Neural crest cell (in vitro differentiated cells): ENCODE data around the gene PAK5. TPM values are rescaled to one million over a fixed set of nuclear protein-coding genes. Genes with fewer than 3 reads are reported as not detected.

Source experiments
- DNase-seq: peaks from one replicate; pipeline ENCODE4 v3.0.0; 2021; ENCODE audit warnings: low read depth, mixed read lengths, low spot score
- H3K27ac Mint-ChIP-seq: one replicate; pipeline ENCODE4 v1.8.0; 2021; ENCODE audit warnings: mild to moderate bottlenecking, mixed read lengths; ENCODE audit not compliant: unreplicated experiment
- H3K27me3 Mint-ChIP-seq: 2 replicates; pipeline ENCODE4 v1.8.0; 2021; ENCODE audit warnings: low read depth, mild to moderate bottlenecking, mixed read lengths
- H3K36me3 Mint-ChIP-seq: 2 replicates; pipeline ENCODE4 v1.8.0; 2021; ENCODE audit warnings: low read depth, mild to moderate bottlenecking, mixed read lengths
- H3K4me1 Mint-ChIP-seq: 2 replicates; pipeline ENCODE4 v1.8.0; 2021; ENCODE audit warnings: mixed read lengths
- H3K4me3 Mint-ChIP-seq: one replicate; pipeline ENCODE4 v1.8.0; 2021; ENCODE audit warnings: mild to moderate bottlenecking, mixed read lengths
- H3K9me3 Mint-ChIP-seq: 2 replicates; pipeline ENCODE4 v1.8.0; 2021; ENCODE audit warnings: mixed read lengths
- CTCF ChIP-seq: fragments of 200-600 bp; sonication (generic); conservative IDR thresholded peaks from 2 replicates; pipeline ENCODE4 v1.5.0; 2021; ENCODE audit warnings: antibody characterized with exemption, mild to moderate bottlenecking
- total RNA-seq: library from RNA; stranded (reverse); gene quantifications from 2 replicates; pipeline ENCODE4 v1.2.1, GENCODE V29; 2021

Gene PAK5
- total RNA-seq, 1 donor from 2014 or later: 1.8 TPM

GRCh38 chr20:9877932-9878495, 39.1 kb upstream of the PAK5 start:
- H3K9me3 Mint-ChIP-seq: peaks cover 11% of the 10 kb centered on the region
- H3K36me3 Mint-ChIP-seq: peaks cover 4% of the 10 kb centered on the region
- no peak for DNase-seq
- H3K27ac Mint-ChIP-seq: no peak overlapping the region
- no peaks in the 10 kb centered on the region for H3K4me1 Mint-ChIP-seq
- TF ChIP-seq CTCF: no peak
- no peak overlapping the region for H3K4me3 Mint-ChIP-seq
- H3K27me3 Mint-ChIP-seq: peaks cover 29% of the 10 kb centered on the region

GRCh38 chr20:9867196-9867980, 28.5 kb upstream of the PAK5 start:
- TF ChIP-seq CTCF: no peak
- H3K4me3 Mint-ChIP-seq: no peak overlapping the region
- peaks cover 50% of the 10 kb centered on the region for H3K27me3 Mint-ChIP-seq
- H3K4me1 Mint-ChIP-seq: no peaks in the 10 kb centered on the region
- H3K9me3 Mint-ChIP-seq: no peaks in the 10 kb centered on the region
- no peak for DNase-seq
- no peak overlapping the region for H3K27ac Mint-ChIP-seq
- no peaks in the 10 kb centered on the region for H3K36me3 Mint-ChIP-seq

GRCh38 chr20:9852566-9852965, 13.7 kb upstream of the PAK5 start:
- Mint-ChIP-seq H3K4me1 (no peaks in the 10 kb centered on the region), H3K27ac (no peak overlapping the region), H3K36me3 (no peaks in the 10 kb centered on the region), H3K9me3 (no peaks in the 10 kb centered on the region), H3K4me3 (no peak overlapping the region), H3K27me3 (peaks cover 27% of the 10 kb centered on the region)
- DNase-seq: no peak
- TF ChIP-seq CTCF: no peak

- no peaks in the 10 kb centered on the region for H3K9me3 Mint-ChIP-seq
- TF ChIP-seq CTCF: no peak
- DNase-seq: no peak
- H3K27me3 Mint-ChIP-seq: peaks cover 49% of the 10 kb centered on the region
- H3K27ac Mint-ChIP-seq: no peak overlapping the region
- peak overlapping the region; percentile 85 for H3K4me3 Mint-ChIP-seq
- no peaks in the 10 kb centered on the region for H3K36me3 Mint-ChIP-seq
- H3K4me1 Mint-ChIP-seq: peaks cover 7% of the 10 kb centered on the region
These were observed 750 bp upstream of the PAK5 start for GRCh38 chr20:9839626-9840025.

GRCh38 chr20:9838035-9838377, 870 bp downstream of the PAK5 start:
- no peak for TF ChIP-seq CTCF
- peaks cover 7% of the 10 kb centered on the region for H3K4me1 Mint-ChIP-seq
- peaks cover 49% of the 10 kb centered on the region for H3K27me3 Mint-ChIP-seq
- H3K9me3 Mint-ChIP-seq: no peaks in the 10 kb centered on the region
- no peak for DNase-seq
- H3K36me3 Mint-ChIP-seq: no peaks in the 10 kb centered on the region
- no peak overlapping the region for H3K27ac Mint-ChIP-seq
- H3K4me3 Mint-ChIP-seq: peak overlapping the region; percentile 86
